ENCODE measurements around the gene RAD51B. TPM values are rescaled to one million over a fixed set of nuclear protein-coding genes. Genes with fewer than 3 reads are reported as not detected.

The RAD51B gene
- total and polyA plus RNA-seq, 2 donors (not counting 1 experiment from before 2014, with no cell fraction given): 4.6 to 16.3 TPM

GRCh38 chr14:68412505-68413465, 593.2 kb downstream of the RAD51B start:
- H3K27ac ChIP-seq (ENCODE audit: insufficient read depth, low read length): no peak overlapping the region
- no peak overlapping the region for H3K4me3 ChIP-seq (replicated peaks in 1 of 4; ENCODE audit: control extremely low read depth in 1 of 4, insufficient read depth in 1 of 4, low read depth in 3 of 4, low read length in 4 of 4)
- no peaks in the 10 kb centered on the region for H3K9me3 ChIP-seq (ENCODE audit: control insufficient read depth, insufficient read depth, low read depth, low read length)
- H3K9ac ChIP-seq (ENCODE audit: insufficient read depth, low read length): no peak overlapping the region
- DNase-seq (ENCODE audit: low read depth in 2 of 2): peak in 1 of 2 donors; percentile 34
- H3K4me2 ChIP-seq (ENCODE audit: extremely low read depth, insufficient read depth, low read length): no peak overlapping the region
- H3K79me2 ChIP-seq (ENCODE audit: control insufficient read depth, insufficient read depth, low read length): no peaks in the 10 kb centered on the region
- no peak overlapping the region for H2AFZ ChIP-seq (ENCODE audit: low read length)
- no peaks in the 10 kb centered on the region for H3K27me3 ChIP-seq (ENCODE audit: control insufficient read depth, insufficient read depth, low read length)
- peaks cover 9% of the 10 kb centered on the region for H3K4me1 ChIP-seq (ENCODE audit: control insufficient read depth, extremely low read depth, insufficient read depth, low read length)
- H3K36me3 ChIP-seq (ENCODE audit: control insufficient read depth, insufficient read depth, low read length): no peaks in the 10 kb centered on the region
- H4K20me1 ChIP-seq (ENCODE audit: control insufficient read depth, extremely low read depth, insufficient read depth, low read length): no peaks in the 10 kb centered on the region
- TF ChIP-seq EZH2 (IDR thresholded peaks at IDR 0.05; ENCODE audit: low read length, missing control alignments): no peak
- TF ChIP-seq CTCF (conservative IDR thresholded peaks at IDR 0.05 in 1 of 2, IDR thresholded peaks at IDR 0.05 in 1 of 2; ENCODE audit: low read depth in 1 of 2, low read length in 2 of 2): no peak

GRCh38 chr14:68413509-68413908, 593.9 kb downstream of the RAD51B start:
- Histone ChIP-seq H3K4me2 (ENCODE audit: extremely low read depth, insufficient read depth, low read length) (no peak overlapping the region), H4K20me1 (ENCODE audit: control insufficient read depth, extremely low read depth, insufficient read depth, low read length) (no peaks in the 10 kb centered on the region), H3K36me3 (ENCODE audit: control insufficient read depth, insufficient read depth, low read length) (no peaks in the 10 kb centered on the region), H3K27me3 (ENCODE audit: control insufficient read depth, insufficient read depth, low read length) (no peaks in the 10 kb centered on the region), H3K4me3 (replicated peaks in 1 of 4; ENCODE audit: control extremely low read depth in 1 of 4, insufficient read depth in 1 of 4, low read depth in 3 of 4, low read length in 4 of 4) (no peak overlapping the region), H3K9me3 (ENCODE audit: control insufficient read depth, insufficient read depth, low read depth, low read length) (no peaks in the 10 kb centered on the region), H2AFZ (ENCODE audit: low read length) (no peak overlapping the region), H3K79me2 (ENCODE audit: control insufficient read depth, insufficient read depth, low read length) (no peaks in the 10 kb centered on the region), H3K9ac (ENCODE audit: insufficient read depth, low read length) (no peak overlapping the region), H3K4me1 (ENCODE audit: control insufficient read depth, extremely low read depth, insufficient read depth, low read length) (peaks cover 7% of the 10 kb centered on the region), H3K27ac (ENCODE audit: insufficient read depth, low read length) (no peak overlapping the region)
- TF ChIP-seq EZH2 (IDR thresholded peaks at IDR 0.05; ENCODE audit: low read length, missing control alignments) (no peak), CTCF (conservative IDR thresholded peaks at IDR 0.05 in 1 of 2, IDR thresholded peaks at IDR 0.05 in 1 of 2; ENCODE audit: low read depth in 1 of 2, low read length in 2 of 2) (no peak)
- no peak for DNase-seq (ENCODE audit: low read depth in 2 of 2)

- Histone ChIP-seq H3K4me3 (replicated peaks in 1 of 4; ENCODE audit: control extremely low read depth in 1 of 4, insufficient read depth in 1 of 4, low read depth in 3 of 4, low read length in 4 of 4) (no peak overlapping the region), H3K4me1 (ENCODE audit: control insufficient read depth, extremely low read depth, insufficient read depth, low read length) (peaks cover 5% of the 10 kb centered on the region), H3K79me2 (ENCODE audit: control insufficient read depth, insufficient read depth, low read length) (no peaks in the 10 kb centered on the region), H4K20me1 (ENCODE audit: control insufficient read depth, extremely low read depth, insufficient read depth, low read length) (no peaks in the 10 kb centered on the region), H3K9ac (ENCODE audit: insufficient read depth, low read length) (no peak overlapping the region), H3K4me2 (ENCODE audit: extremely low read depth, insufficient read depth, low read length) (no peak overlapping the region), H2AFZ (ENCODE audit: low read length) (no peak overlapping the region), H3K27ac (ENCODE audit: insufficient read depth, low read length) (no peak overlapping the region), H3K27me3 (ENCODE audit: control insufficient read depth, insufficient read depth, low read length) (no peaks in the 10 kb centered on the region), H3K9me3 (ENCODE audit: control insufficient read depth, insufficient read depth, low read depth, low read length) (no peaks in the 10 kb centered on the region), H3K36me3 (ENCODE audit: control insufficient read depth, insufficient read depth, low read length) (no peaks in the 10 kb centered on the region)
- no peak for DNase-seq (ENCODE audit: low read depth in 2 of 2)
- TF ChIP-seq EZH2 (IDR thresholded peaks at IDR 0.05; ENCODE audit: low read length, missing control alignments) (no peak), CTCF (conservative IDR thresholded peaks at IDR 0.05 in 1 of 2, IDR thresholded peaks at IDR 0.05 in 1 of 2; ENCODE audit: low read depth in 1 of 2, low read length in 2 of 2) (no peak)
Measured at GRCh38 chr14:68414121-68414520, 594.5 kb downstream of the RAD51B start.
